ENCODE measurements around the gene PPP2R2B.

The PPP2R2B gene

DNA sequence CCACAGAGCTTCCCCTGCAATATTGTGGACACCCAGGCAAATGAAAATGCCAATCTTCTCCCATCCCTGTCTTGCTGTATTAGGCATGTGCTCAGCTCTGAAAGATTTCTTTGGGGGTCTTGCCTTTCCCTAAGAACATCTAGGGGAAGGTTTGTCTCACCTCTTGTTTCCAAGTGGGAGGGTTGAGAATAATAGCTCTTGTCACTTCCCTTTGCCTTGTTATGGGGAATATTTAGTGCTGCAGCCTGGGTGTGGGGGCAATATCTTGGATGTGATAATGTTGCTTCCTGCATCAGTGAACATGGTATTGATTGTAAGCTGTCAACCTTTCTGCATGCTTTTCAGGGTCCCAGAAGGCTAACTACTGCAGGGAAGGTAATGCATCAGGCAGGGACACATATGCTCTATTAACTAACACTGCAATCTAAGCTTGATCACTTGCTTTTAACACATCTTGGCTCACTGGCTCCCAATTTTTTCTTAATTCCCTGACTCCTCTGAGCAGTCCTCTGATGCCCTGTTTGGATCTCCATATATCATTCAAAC is 296.4 kb downstream of the PPP2R2B start:
- TF ChIP-seq, protein P1, sequence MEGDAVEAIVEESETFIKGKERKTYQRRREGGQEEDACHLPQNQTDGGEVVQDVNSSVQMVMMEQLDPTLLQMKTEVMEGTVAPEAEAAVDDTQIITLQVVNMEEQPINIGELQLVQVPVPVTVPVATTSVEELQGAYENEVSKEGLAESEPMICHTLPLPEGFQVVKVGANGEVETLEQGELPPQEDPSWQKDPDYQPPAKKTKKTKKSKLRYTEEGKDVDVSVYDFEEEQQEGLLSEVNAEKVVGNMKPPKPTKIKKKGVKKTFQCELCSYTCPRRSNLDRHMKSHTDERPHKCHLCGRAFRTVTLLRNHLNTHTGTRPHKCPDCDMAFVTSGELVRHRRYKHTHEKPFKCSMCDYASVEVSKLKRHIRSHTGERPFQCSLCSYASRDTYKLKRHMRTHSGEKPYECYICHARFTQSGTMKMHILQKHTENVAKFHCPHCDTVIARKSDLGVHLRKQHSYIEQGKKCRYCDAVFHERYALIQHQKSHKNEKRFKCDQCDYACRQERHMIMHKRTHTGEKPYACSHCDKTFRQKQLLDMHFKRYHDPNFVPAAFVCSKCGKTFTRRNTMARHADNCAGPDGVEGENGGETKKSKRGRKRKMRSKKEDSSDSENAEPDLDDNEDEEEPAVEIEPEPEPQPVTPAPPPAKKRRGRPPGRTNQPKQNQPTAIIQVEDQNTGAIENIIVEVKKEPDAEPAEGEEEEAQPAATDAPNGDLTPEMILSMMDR (IDR thresholded peaks at IDR 0.05; ENCODE audit: control insufficient read depth, insufficient read depth, low read depth, low read length, missing control alignments): no peak
- no peak overlapping the region for H3K4me3 ChIP-seq (ENCODE audit: control insufficient read depth, low read depth, low read length)
- no peak for DNase-seq (ENCODE audit: low read depth)

DNA sequence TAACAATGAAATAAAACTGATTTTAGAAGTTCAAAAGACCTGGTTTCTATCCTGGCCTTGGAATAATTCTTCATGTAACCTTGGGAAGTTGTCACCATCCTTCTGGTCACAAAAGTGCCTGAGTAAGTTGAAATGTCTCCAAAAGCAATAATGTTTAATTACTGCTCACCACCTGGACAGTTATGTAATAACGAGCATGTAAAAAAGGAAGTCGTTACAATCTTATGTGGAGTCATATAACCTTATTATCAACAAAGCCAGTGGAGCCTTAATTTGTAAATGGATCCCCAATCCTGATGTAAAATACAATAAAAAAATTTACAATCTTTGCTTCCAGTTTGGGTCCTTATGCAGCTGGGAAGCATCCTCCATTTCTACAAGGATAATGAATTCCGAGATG is 298.3 kb downstream of the PPP2R2B start:
- TF ChIP-seq, protein P1 (IDR thresholded peaks at IDR 0.05; ENCODE audit: control insufficient read depth, insufficient read depth, low read depth, low read length, missing control alignments): no peak
- H3K4me3 ChIP-seq (ENCODE audit: control insufficient read depth, low read depth, low read length): no peak overlapping the region
- DNase-seq (ENCODE audit: low read depth): no peak

DNA sequence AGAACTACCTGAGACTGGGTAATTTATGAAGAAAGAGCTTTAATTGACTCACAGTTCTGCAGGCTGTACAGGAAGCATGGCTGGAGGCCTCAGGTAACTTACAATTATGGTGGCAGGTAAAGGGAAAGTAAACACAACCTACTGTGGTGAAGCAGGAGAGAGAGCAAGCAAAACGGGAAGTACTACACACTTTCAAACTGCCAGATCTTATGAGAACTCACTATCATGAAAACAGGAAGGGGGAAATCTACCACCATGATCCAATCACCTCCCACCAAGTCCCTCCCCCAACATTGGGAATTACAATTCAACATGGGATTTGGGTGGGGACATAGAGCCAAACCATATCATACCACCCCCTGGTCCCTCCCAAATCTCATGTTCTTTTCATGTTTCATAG is 303.8 kb downstream of the PPP2R2B start:
- no peak for DNase-seq (ENCODE audit: low read depth)
- TF ChIP-seq, protein P1 (IDR thresholded peaks at IDR 0.05; ENCODE audit: control insufficient read depth, insufficient read depth, low read depth, low read length, missing control alignments): no peak
- H3K4me3 ChIP-seq (ENCODE audit: control insufficient read depth, low read depth, low read length): no peak overlapping the region

DNA sequence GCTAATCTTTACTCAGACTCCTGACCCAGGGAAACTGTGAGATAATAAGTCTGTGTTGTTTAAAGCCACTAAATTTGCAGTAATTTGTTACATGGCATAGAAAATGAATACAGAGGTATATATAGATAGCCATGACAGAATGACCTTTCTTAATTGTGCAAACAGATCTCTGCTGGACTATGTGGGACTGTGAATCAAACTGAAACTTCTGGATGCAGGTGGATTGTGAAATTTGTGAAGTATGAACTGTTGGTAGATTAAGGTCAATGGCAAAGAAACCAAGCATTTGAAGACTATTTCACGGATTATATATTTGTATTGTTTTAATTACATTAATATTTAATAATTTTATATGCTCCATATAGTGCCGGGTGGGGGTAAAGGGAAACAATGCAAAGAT is 310.4 kb downstream of the PPP2R2B start:
- TF ChIP-seq, protein P1 (IDR thresholded peaks at IDR 0.05; ENCODE audit: control insufficient read depth, insufficient read depth, low read depth, low read length, missing control alignments): no peak
- H3K4me3 ChIP-seq (ENCODE audit: control insufficient read depth, low read depth, low read length): no peak overlapping the region
- no peak for DNase-seq (ENCODE audit: low read depth)

DNA sequence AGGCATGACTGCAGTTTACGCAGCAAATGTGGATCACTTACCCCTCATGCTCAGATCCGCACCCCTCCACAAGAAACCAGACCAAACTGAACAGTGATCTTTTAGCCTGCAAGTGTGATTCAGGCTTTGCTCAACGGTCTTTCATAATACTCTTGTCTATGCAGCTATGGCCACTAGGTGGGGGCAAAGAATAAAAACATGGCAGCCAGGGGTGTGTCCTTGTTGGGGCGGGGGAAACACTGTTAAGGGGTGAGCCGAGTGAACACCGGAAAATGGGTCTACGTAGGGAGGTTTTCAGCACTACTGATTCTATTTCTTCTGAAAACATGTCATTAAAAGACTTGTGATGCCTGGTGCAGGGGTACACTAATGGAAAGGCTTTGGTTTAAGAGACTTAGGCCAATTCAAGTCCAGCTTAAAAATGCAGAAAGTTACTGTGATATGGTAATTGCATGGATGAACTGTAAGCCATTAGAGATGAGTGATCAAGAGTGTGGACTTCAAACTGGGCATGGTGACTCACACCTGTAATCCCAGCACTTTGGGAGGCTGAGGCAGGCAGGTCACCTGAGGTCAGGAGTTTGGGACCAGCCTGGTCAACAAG is 312.7 kb downstream of the PPP2R2B start:
- TF ChIP-seq, protein P1 (IDR thresholded peaks at IDR 0.05; ENCODE audit: control insufficient read depth, insufficient read depth, low read depth, low read length, missing control alignments): peak; percentile 69
- no peak overlapping the region for H3K4me3 ChIP-seq (ENCODE audit: control insufficient read depth, low read depth, low read length)
- DNase-seq (ENCODE audit: low read depth): peak; percentile 40

DNA sequence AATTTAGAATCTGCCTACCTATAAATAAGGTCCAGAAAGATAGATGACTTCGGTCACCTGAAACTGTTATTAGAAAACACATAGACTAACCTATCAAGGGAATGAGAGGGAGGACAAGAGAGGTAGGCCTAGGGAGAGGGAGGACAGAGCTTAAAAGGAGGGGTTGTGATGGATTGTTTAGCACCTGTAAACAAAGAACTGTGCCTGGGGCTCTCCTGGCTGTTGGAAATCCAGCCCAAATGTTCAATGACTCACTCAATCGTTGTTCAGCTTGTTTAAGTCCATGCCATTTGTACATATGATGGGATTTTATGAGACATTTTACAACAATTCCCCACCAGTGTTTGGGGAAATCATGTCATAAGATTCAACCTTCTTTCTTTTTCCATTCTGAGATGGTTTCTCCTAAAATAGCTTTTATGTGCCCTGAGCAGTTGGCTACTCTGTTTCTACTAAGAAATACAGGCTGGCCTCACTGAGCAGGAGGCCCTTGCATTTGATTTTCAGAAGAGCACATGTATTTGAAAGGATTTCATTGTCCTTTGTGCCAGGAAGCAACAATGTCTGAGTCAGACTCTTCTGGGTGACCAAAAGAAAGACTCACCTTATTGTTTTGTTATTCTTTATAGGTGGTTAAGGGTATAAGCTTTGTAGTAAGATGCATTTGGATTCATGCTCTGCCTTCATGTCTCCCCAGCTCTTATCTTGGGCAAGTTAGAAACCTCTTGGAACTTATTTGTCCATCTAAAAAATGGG is 314.4 kb downstream of the PPP2R2B start:
- peak; percentile 39 for DNase-seq (ENCODE audit: low read depth)
- H3K4me3 ChIP-seq (ENCODE audit: control insufficient read depth, low read depth, low read length): no peak overlapping the region
- TF ChIP-seq, protein P1 (IDR thresholded peaks at IDR 0.05; ENCODE audit: control insufficient read depth, insufficient read depth, low read depth, low read length, missing control alignments): no peak

All from AG09309 (cell line).